SU-DHL-6 (cell line): ENCODE data around the gene PLA2G2E.
"Not testable (repeated sequence)": the region's sequence is repeated elsewhere in the genome, so short reads cannot be mapped to it uniquely, and the experiment has no call there.

Source experiments
- H2AFZ ChIP-seq: fragments of 200-600 bp; sonication (generic); 2 replicates; pipeline ENCODE4 v1.6.1; 2014; ENCODE audit warnings: low read depth, mild to moderate bottlenecking, moderate library complexity, mixed read lengths, antibody characterized with exemption, low read length; ENCODE audit not compliant: severe bottlenecking
- H3F3A ChIP-seq: fragments of 200-600 bp; shearing (Covaris generic); 2 replicates; pipeline ENCODE4 v1.6.0; 2016; ENCODE audit warnings: antibody characterized with exemption, mild to moderate bottlenecking; ENCODE audit not compliant: insufficient read depth
- H3K27ac ChIP-seq: fragments of 200-600 bp; sonication (generic); 2 replicates; pipeline ENCODE4 v1.5.1; 2016; ENCODE audit warnings: low read depth, mild to moderate bottlenecking, low read length, moderate library complexity, mixed read lengths
- H3K27me3 ChIP-seq: fragments of 200-600 bp; sonication (generic), shearing (Covaris generic); 2 replicates; pipeline ENCODE4 v1.6.0; 2014; ENCODE audit warnings: mild to moderate bottlenecking, low read length
- H3K36me3 ChIP-seq: fragments of 200-600 bp; sonication (generic); 2 replicates; pipeline ENCODE4 v1.6.1; 2014; ENCODE audit warnings: mild to moderate bottlenecking, low read length, mixed read lengths
- H3K4me2 ChIP-seq: fragments of 300-600, 200-600 bp; shearing (Covaris generic), sonication (generic); 2 replicates; pipeline ENCODE4 v1.6.0; 2014; ENCODE audit warnings: low read length, low read depth, mild to moderate bottlenecking; ENCODE audit not compliant: poor library complexity, severe bottlenecking
- H3K4me3 ChIP-seq: fragments of 200-600 bp; sonication (generic); 2 replicates; pipeline ENCODE4 v1.5.1; 2014; ENCODE audit warnings: antibody characterized with exemption, low read length, mild to moderate bottlenecking, mixed read lengths; ENCODE audit not compliant: insufficient read depth, poor library complexity, severe bottlenecking
- H3K79me2 ChIP-seq: fragments of 200-600 bp; sonication (generic); 2 replicates; pipeline ENCODE4 v1.6.1; 2014; ENCODE audit warnings: mild to moderate bottlenecking, low read length, moderate library complexity; ENCODE audit not compliant: insufficient read depth
- H3K9ac ChIP-seq: fragments of 200-600 bp; sonication (generic); 2 replicates; pipeline ENCODE4 v1.7.0; 2014; ENCODE audit warnings: mild to moderate bottlenecking, low read length
- H3K9me2 ChIP-seq: fragments of 200-600 bp; sonication (generic); replicated peaks from 2 replicates; pipeline ENCODE4 v1.6.1; 2014; ENCODE audit warnings: low read length; ENCODE audit not compliant: insufficient read depth
- H3K9me3 ChIP-seq: fragments of 200-600 bp; sonication (generic); 2 replicates; pipeline ENCODE4 v1.6.1; 2014; ENCODE audit warnings: low read length, mixed read lengths; ENCODE audit not compliant: insufficient read depth
- H4K20me1 ChIP-seq: fragments of 200-600 bp; sonication (generic); 2 replicates; pipeline ENCODE4 v1.6.1; 2014; ENCODE audit warnings: low read depth, mild to moderate bottlenecking, antibody characterized with exemption, low read length, moderate library complexity, mixed read lengths
- CTCF ChIP-seq: fragments of 200-600 bp; sonication (generic); IDR thresholded peaks from one replicate; pipeline ENCODE4 v1.5.1; 2017; ENCODE audit warnings: antibody characterized with exemption, mild to moderate bottlenecking, low read length, moderate library complexity; ENCODE audit not compliant: insufficient read depth, poor library complexity, severe bottlenecking
- EZH2phosphoT487 ChIP-seq: fragments of 200-600 bp; sonication (generic), shearing (Covaris generic); conservative IDR thresholded peaks from 2 replicates; pipeline ENCODE4 v1.6.1; 2018; ENCODE audit warnings: mild to moderate bottlenecking, antibody characterized with exemption, low read length, moderate library complexity, mixed read lengths

PLA2G2E gene

GRCh38 chr1:19934336-19934735 lies 10.9 kb upstream of the PLA2G2E start:
- no peaks in the 10 kb centered on the region for H3F3A ChIP-seq
- no peak overlapping the region for H3K4me2 ChIP-seq
- no peaks in the 10 kb centered on the region for H3K27me3 ChIP-seq
- no peak overlapping the region for H3K27ac ChIP-seq
- peaks cover 10% of the 10 kb centered on the region for H3K9me3 ChIP-seq
- H3K36me3 ChIP-seq, result no peaks in the 10 kb centered on the region
- H3K9me2 ChIP-seq, result no peaks in the 10 kb centered on the region
- no peak overlapping the region for H3K4me3 ChIP-seq
- H3K9ac ChIP-seq, result no peak overlapping the region
- TF ChIP-seq CTCF, result no peak
- TF ChIP-seq EZH2phosphoT487, result no peak
- no peaks in the 10 kb centered on the region for H4K20me1 ChIP-seq
- no peak overlapping the region for H2AFZ ChIP-seq
- no peaks in the 10 kb centered on the region for H3K79me2 ChIP-seq

GRCh38 chr1:19932866-19933265 lies 9.4 kb upstream of the PLA2G2E start:
- Histone ChIP-seq H3K4me2 (no peak overlapping the region), H3K9me3 (peaks cover 10% of the 10 kb centered on the region), H4K20me1 (no peaks in the 10 kb centered on the region), H3K36me3 (no peaks in the 10 kb centered on the region), H3K9me2 (no peaks in the 10 kb centered on the region), H2AFZ (no peak overlapping the region), H3K4me3 (no peak overlapping the region), H3F3A (no peaks in the 10 kb centered on the region), H3K9ac (no peak overlapping the region), H3K27ac (no peak overlapping the region), H3K79me2 (no peaks in the 10 kb centered on the region), H3K27me3 (no peaks in the 10 kb centered on the region)
- no peak for TF ChIP-seq EZH2phosphoT487

- H3K79me2 ChIP-seq, H3F3A ChIP-seq, H3K4me2 ChIP-seq, H3K27me3 ChIP-seq, H2AFZ ChIP-seq, H3K27ac ChIP-seq, H3K9me3 ChIP-seq, H3K36me3 ChIP-seq, H3K4me3 ChIP-seq, H4K20me1 ChIP-seq, H3K9ac ChIP-seq, H3K9me2 ChIP-seq: not testable (repeated sequence)
Measured at GRCh38 chr1:19927130-19927421, 3.7 kb upstream of the PLA2G2E start.

- H4K20me1 ChIP-seq, result no peaks in the 10 kb centered on the region
- H3K4me2 ChIP-seq, result no peak overlapping the region
- no peak overlapping the region for H3K27ac ChIP-seq
- TF ChIP-seq EZH2phosphoT487 (no peak), CTCF (no peak)
- no peaks in the 10 kb centered on the region for H3K27me3 ChIP-seq
- 0 out of 2 replicates have a peak, but pooled peaks cover 4% of the 10 kb centered on the region for H3K9me3 ChIP-seq
- H3K4me3 ChIP-seq, result no peak overlapping the region
- H3K79me2 ChIP-seq, result no peaks in the 10 kb centered on the region
- H3K36me3 ChIP-seq, result no peaks in the 10 kb centered on the region
- no peak overlapping the region for H3K9ac ChIP-seq
- H3K9me2 ChIP-seq, result no peaks in the 10 kb centered on the region
- no peaks in the 10 kb centered on the region for H3F3A ChIP-seq
- no peak overlapping the region for H2AFZ ChIP-seq
Measured at GRCh38 chr1:19926296-19927129, 3.1 kb upstream of the PLA2G2E start.
